K562 (cell line): ENCODE measurements around the gene LSM11. TPM values are rescaled to one million over a fixed set of nuclear protein-coding genes. Genes with fewer than 3 reads are reported as not detected.

Source experiments
- CBX3 ChIP-seq, 2 experiments: IDR thresholded peaks; 1 replicate in 1 of 2; 2 replicates in 1 of 2; pipeline ENCODE4 v1.6.1; 2012; ENCODE audit warnings: inconsistent platforms in 2 of 2, low read length in 2 of 2, borderline replicate concordance in 1 of 2, control low read depth in 1 of 2
- MEIS2 ChIP-seq: fragments of 450-650 bp; IDR thresholded peaks from 2 replicates; pipeline ENCODE4 v1.6.1; 2014; ENCODE audit warnings: mild to moderate bottlenecking; ENCODE audit not compliant: partially characterized antibody
- MYC ChIP-seq, 2 experiments: fragments of 250-450 bp in 1 of 2; sonication (Bioruptor Pico) in 1 of 2; IDR thresholded peaks; 2 replicates each; pipeline versions ENCODE4 v1.5.1 to v1.6.1; 2012 to 2021; ENCODE audit warnings: low read depth in 2 of 2, borderline replicate concordance in 1 of 2, improper control_type of control experiment in 1 of 2, low read length in 1 of 2, mild to moderate bottlenecking in 1 of 2, moderate library complexity in 1 of 2
- POLR2AphosphoS5 ChIP-seq: IDR thresholded peaks from 2 replicates; pipeline ENCODE4 v1.6.1; 2011; ENCODE audit warnings: mild to moderate bottlenecking, low read depth, low read length, moderate library complexity; ENCODE audit not compliant: control insufficient read depth, insufficient read depth
- RBFOX2 ChIP-seq: fragments of 200-400 bp; formaldehyde crosslinking; IDR thresholded peaks from 2 replicates; pipeline ENCODE4 v1.6.1; 2017; ENCODE audit warnings: low read depth, mild to moderate bottlenecking, low read length, moderate library complexity
- ZBTB17 ChIP-seq: fragments of 450-650 bp; formaldehyde crosslinking; IDR thresholded peaks from 2 replicates; pipeline ENCODE4 v1.4.0; 2020; ENCODE audit warnings: mild to moderate bottlenecking
- ZBTB8A ChIP-seq: fragments of 450-650 bp; IDR thresholded peaks from 2 replicates; pipeline ENCODE4 v1.6.1; 2018; ENCODE audit warnings: mild to moderate bottlenecking, moderate library complexity; ENCODE audit not compliant: partially characterized antibody
- ZNF175 ChIP-seq: fragments of 200-800 bp; sonication (Bioruptor generic); IDR thresholded peaks from 2 replicates; pipeline ENCODE4 v1.6.1; 2016; ENCODE audit warnings: low read depth, mild to moderate bottlenecking, missing genetic modification characterization, missing compliant biosample characterization
- polyA plus RNA-seq, 8 experiments: library from polyadenylated mRNA; depleted of rRNA in 4 of 8; stranded (reverse) in 5 of 8; unstranded in 3 of 8; fragments of >200 nt; fragmentation: Nextera tagmentation in 2 of 8; fragmentation: Illumina TruSeq in 1 of 8; extraction: Ambion mirVana in 2 of 8; extraction: Trizol in 1 of 8; gene quantifications; 2 replicates each; pipeline versions ENCODE4 v1.2.1 to v1.2.3, GENCODE V29; 2011 to 2014; ENCODE audit warnings: inconsistent platforms in 1 of 8, missing spikeins in 1 of 8
- total RNA-seq, 7 experiments: library from RNA; depleted of rRNA in 6 of 7; stranded (reverse); fragments of >200 nt in 6 of 7; fragmentation: Illumina TruSeq in 2 of 7; extraction: Trizol in 2 of 7; gene quantifications; 2 replicates each; pipeline versions ENCODE4 v1.2.1 to v1.2.3, GENCODE V29; 2011 to 2021; ENCODE audit warnings: low replicate concordance in 1 of 7
- TF ChIP-seq, protein P1 (sequence below): fragments of 450-650 bp; formaldehyde crosslinking; IDR thresholded peaks from 2 replicates; pipeline ENCODE4 v1.4.0; 2020; ENCODE audit warnings: mild to moderate bottlenecking, moderate library complexity
- TF ChIP-seq, protein P2 (sequence below): fragments of 450-650 bp; IDR thresholded peaks from 2 replicates; pipeline ENCODE4 v1.6.1; 2016; ENCODE audit warnings: mild to moderate bottlenecking, moderate library complexity
- TF ChIP-seq, protein P3 (sequence below): fragments of 450-650 bp; IDR thresholded peaks from 2 replicates; pipeline ENCODE4 v1.6.1; 2016

LSM11 gene
- total and polyA plus RNA-seq, 9 of the 15 experiments (the other 6 are each of a cell fraction or from before 2014, with no cell fraction given), result 1.8 to 9.4 (median 4.7) TPM

DNA sequence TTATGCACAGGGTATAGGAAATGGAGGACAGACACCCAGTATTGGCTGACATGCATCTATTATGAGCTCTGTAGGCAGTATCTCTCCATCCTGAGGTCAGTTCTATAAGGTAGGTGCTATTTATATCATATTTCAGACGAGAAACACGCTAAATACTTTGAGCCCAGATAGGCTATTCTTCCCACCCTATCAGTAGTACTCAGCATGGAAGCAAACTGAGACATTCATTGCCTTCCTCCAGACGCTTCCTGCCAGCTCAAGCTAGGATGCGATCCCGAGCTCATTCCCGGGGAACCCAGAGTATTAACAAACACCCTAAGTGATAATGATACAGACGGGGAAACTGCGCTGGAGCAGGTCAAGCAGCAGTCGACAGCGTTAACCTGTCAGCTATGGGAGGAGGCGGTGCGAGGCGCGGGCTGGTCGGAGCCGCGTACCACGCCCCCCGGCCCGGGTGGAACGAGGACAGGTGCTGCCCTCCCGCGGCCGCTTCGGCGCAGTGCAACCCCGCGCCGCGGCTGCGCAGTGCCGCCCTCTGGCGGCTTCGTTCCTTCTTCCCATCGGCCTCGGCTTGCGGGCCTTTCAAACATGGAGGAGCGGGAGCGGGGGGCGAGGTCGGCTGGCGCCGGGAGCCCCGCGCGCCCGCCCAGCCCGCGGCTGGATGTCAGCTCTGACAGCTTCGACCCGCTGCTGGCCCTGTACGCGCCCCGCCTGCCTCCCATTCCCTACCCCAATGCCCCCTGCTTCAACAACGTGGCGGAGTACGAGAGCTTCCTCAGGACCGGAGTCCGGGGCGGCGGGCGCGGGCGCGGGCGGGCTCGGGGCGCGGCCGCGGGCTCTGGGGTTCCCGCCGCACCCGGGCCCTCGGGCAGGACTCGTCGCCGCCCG is at the start of gene LSM11 (continued):
- TF ChIP-seq, protein P1, sequence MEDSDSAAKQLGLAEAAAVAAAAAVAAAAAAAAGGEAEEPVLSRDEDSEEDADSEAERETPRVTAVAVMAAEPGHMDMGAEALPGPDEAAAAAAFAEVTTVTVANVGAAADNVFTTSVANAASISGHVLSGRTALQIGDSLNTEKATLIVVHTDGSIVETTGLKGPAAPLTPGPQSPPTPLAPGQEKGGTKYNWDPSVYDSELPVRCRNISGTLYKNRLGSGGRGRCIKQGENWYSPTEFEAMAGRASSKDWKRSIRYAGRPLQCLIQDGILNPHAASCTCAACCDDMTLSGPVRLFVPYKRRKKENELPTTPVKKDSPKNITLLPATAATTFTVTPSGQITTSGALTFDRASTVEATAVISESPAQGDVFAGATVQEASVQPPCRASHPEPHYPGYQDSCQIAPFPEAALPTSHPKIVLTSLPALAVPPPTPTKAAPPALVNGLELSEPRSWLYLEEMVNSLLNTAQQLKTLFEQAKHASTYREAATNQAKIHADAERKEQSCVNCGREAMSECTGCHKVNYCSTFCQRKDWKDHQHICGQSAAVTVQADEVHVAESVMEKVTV (CRISPR knock-in tag), result peak; percentile 88
- peak; percentile 57 for TF ChIP-seq MEIS2
- TF ChIP-seq ZBTB17 (CRISPR knock-in tag), result peak; percentile 48; the same call in 1 of the 2 replicates
- TF ChIP-seq, protein P2, sequence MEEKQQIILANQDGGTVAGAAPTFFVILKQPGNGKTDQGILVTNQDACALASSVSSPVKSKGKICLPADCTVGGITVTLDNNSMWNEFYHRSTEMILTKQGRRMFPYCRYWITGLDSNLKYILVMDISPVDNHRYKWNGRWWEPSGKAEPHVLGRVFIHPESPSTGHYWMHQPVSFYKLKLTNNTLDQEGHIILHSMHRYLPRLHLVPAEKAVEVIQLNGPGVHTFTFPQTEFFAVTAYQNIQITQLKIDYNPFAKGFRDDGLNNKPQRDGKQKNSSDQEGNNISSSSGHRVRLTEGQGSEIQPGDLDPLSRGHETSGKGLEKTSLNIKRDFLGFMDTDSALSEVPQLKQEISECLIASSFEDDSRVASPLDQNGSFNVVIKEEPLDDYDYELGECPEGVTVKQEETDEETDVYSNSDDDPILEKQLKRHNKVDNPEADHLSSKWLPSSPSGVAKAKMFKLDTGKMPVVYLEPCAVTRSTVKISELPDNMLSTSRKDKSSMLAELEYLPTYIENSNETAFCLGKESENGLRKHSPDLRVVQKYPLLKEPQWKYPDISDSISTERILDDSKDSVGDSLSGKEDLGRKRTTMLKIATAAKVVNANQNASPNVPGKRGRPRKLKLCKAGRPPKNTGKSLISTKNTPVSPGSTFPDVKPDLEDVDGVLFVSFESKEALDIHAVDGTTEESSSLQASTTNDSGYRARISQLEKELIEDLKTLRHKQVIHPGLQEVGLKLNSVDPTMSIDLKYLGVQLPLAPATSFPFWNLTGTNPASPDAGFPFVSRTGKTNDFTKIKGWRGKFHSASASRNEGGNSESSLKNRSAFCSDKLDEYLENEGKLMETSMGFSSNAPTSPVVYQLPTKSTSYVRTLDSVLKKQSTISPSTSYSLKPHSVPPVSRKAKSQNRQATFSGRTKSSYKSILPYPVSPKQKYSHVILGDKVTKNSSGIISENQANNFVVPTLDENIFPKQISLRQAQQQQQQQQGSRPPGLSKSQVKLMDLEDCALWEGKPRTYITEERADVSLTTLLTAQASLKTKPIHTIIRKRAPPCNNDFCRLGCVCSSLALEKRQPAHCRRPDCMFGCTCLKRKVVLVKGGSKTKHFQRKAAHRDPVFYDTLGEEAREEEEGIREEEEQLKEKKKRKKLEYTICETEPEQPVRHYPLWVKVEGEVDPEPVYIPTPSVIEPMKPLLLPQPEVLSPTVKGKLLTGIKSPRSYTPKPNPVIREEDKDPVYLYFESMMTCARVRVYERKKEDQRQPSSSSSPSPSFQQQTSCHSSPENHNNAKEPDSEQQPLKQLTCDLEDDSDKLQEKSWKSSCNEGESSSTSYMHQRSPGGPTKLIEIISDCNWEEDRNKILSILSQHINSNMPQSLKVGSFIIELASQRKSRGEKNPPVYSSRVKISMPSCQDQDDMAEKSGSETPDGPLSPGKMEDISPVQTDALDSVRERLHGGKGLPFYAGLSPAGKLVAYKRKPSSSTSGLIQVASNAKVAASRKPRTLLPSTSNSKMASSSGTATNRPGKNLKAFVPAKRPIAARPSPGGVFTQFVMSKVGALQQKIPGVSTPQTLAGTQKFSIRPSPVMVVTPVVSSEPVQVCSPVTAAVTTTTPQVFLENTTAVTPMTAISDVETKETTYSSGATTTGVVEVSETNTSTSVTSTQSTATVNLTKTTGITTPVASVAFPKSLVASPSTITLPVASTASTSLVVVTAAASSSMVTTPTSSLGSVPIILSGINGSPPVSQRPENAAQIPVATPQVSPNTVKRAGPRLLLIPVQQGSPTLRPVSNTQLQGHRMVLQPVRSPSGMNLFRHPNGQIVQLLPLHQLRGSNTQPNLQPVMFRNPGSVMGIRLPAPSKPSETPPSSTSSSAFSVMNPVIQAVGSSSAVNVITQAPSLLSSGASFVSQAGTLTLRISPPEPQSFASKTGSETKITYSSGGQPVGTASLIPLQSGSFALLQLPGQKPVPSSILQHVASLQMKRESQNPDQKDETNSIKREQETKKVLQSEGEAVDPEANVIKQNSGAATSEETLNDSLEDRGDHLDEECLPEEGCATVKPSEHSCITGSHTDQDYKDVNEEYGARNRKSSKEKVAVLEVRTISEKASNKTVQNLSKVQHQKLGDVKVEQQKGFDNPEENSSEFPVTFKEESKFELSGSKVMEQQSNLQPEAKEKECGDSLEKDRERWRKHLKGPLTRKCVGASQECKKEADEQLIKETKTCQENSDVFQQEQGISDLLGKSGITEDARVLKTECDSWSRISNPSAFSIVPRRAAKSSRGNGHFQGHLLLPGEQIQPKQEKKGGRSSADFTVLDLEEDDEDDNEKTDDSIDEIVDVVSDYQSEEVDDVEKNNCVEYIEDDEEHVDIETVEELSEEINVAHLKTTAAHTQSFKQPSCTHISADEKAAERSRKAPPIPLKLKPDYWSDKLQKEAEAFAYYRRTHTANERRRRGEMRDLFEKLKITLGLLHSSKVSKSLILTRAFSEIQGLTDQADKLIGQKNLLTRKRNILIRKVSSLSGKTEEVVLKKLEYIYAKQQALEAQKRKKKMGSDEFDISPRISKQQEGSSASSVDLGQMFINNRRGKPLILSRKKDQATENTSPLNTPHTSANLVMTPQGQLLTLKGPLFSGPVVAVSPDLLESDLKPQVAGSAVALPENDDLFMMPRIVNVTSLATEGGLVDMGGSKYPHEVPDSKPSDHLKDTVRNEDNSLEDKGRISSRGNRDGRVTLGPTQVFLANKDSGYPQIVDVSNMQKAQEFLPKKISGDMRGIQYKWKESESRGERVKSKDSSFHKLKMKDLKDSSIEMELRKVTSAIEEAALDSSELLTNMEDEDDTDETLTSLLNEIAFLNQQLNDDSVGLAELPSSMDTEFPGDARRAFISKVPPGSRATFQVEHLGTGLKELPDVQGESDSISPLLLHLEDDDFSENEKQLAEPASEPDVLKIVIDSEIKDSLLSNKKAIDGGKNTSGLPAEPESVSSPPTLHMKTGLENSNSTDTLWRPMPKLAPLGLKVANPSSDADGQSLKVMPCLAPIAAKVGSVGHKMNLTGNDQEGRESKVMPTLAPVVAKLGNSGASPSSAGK, result no peak
- TF ChIP-seq CBX3 (IDR thresholded peaks at IDR 0.05; ENCODE audit: borderline replicate concordance in 1 of 2, low read length in 2 of 2), result 0 out of 3 replicates have a peak, but pooled peaks of 1 of the 2 experiments have one; percentile 27
- peak; percentile 87 for TF ChIP-seq RBFOX2
- 0 out of 2 replicates have a peak, but pooled peaks have one; percentile 26 for TF ChIP-seq ZNF175 (CRISPR knock-in tag)
- TF ChIP-seq POLR2AphosphoS5, result peak; percentile 50; the same call in 1 of the 2 replicates
- peak; percentile 68 for TF ChIP-seq MYC (IDR thresholded peaks at IDR 0.05; ENCODE audit: low read depth, low read length)
- no peak for TF ChIP-seq MYC (CRISPR knock-in tag; IDR thresholded peaks at IDR 0.05; ENCODE audit: borderline replicate concordance, low read depth)
- TF ChIP-seq, protein P3, sequence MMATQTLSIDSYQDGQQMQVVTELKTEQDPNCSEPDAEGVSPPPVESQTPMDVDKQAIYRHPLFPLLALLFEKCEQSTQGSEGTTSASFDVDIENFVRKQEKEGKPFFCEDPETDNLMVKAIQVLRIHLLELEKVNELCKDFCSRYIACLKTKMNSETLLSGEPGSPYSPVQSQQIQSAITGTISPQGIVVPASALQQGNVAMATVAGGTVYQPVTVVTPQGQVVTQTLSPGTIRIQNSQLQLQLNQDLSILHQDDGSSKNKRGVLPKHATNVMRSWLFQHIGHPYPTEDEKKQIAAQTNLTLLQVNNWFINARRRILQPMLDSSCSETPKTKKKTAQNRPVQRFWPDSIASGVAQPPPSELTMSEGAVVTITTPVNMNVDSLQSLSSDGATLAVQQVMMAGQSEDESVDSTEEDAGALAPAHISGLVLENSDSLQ, result peak; percentile 63
- no peak for TF ChIP-seq ZBTB8A
